K562 (cell line): ENCODE data around the gene C16orf95. TPM values are rescaled to one million over a fixed set of nuclear protein-coding genes. Genes with fewer than 3 reads are reported as not detected.

ENCODE experiments used
- ATAC-seq: fragments of 200-7000 bp; cut with Tn5 transposase; 3 replicates; pipeline ENCODE4 v1.9.1; 2020; ENCODE audit warnings: moderate library complexity
- BruUV-seq: library from RNA; stranded (reverse); fragments of 400-500 nt; replicated peaks from 2 replicates; lab custom pipeline; 2021; lab: Mats Ljungman, UMichigan
- CTCF ChIA-PET: fragments of 300-600 bp; formaldehyde crosslinking; extraction: SDS; loops from one replicate; lab custom pipeline; 2021; ENCODE audit warnings: low intra/inter-chr PET ratio; lab: Yijun Ruan, JAX
- POLR2A ChIA-PET: fragments of 300-600, 350-650 bp; sonication (Branson Sonifier 250); formaldehyde crosslinking; extraction: SDS; loops from one replicate; lab custom pipeline; 2021; ENCODE audit warnings: antibody characterized with exemption, inconsistent platforms; lab: Yijun Ruan, JAX
- DNase-seq, 4 experiments: peaks; one replicate each; pipeline versions ENCODE4 v3.0.0 to v3.0.0-alpha.2; 2011 to 2018; ENCODE audit warnings: low spot score in 3 of 4, mixed read lengths in 3 of 4; ENCODE audit errors: extremely low read depth in 1 of 4
- FAIRE-seq: peaks from 2 replicates; lab custom pipeline; 2011; peaks lifted over from hg19 to GRCh38; lab: Jason Lieb, UNC
- H2AFZ ChIP-seq: 2 replicates; pipeline ENCODE4 v1.6.0; 2011; ENCODE audit warnings: low read depth, low read length, control low read depth, inconsistent platforms
- H3K27ac ChIP-seq: fragments of 200-600 bp; 3 replicates; pipeline ENCODE4 v1.8.0; 2011; ENCODE audit warnings: low read depth, mild to moderate bottlenecking, control low read depth, inconsistent platforms, low read length, moderate library complexity, mixed read lengths; ENCODE audit errors: extremely low read depth
- H3K27me3 ChIP-seq, 2 experiments: fragments of 300-600 bp in 1 of 2; 2 replicates in 1 of 2; 3 replicates in 1 of 2; pipeline versions ENCODE4 v1.6.0 to v1.8.0; 2011; ENCODE audit warnings: inconsistent platforms in 2 of 2, low read length in 2 of 2, mild to moderate bottlenecking in 1 of 2, mixed read lengths in 1 of 2, moderate library complexity in 1 of 2; ENCODE audit not compliant: control insufficient read depth in 2 of 2, insufficient read depth in 2 of 2
- H3K36me3 ChIP-seq: fragments of 300-600 bp; 3 replicates; pipeline ENCODE4 v1.8.0; 2011; ENCODE audit warnings: mild to moderate bottlenecking, low read length, inconsistent platforms; ENCODE audit not compliant: control insufficient read depth, insufficient read depth
- H3K4me1 ChIP-seq, 2 experiments: fragments of 200-600 bp in 1 of 2; replicated peaks in 1 of 2; 2 replicates in 1 of 2; 3 replicates in 1 of 2; pipeline versions ENCODE4 v1.5.1 to v1.8.0; 2011; ENCODE audit warnings: inconsistent platforms in 2 of 2, low read length in 2 of 2, mild to moderate bottlenecking in 1 of 2, mixed read lengths in 1 of 2, moderate library complexity in 1 of 2; ENCODE audit not compliant: control insufficient read depth in 2 of 2, insufficient read depth in 2 of 2
- H3K4me2 ChIP-seq: 2 replicates; pipeline ENCODE4 v1.6.1; 2011; ENCODE audit warnings: low read length, control low read depth, inconsistent platforms, mixed read lengths; ENCODE audit not compliant: insufficient read depth
- H3K4me3 ChIP-seq: fragments of 200-600 bp; sonication (generic), shearing (Covaris generic); 2 replicates; pipeline ENCODE4 v1.5.1; 2016; ENCODE audit warnings: control low read depth, inconsistent platforms
- H3K79me2 ChIP-seq: fragments of 200-600 bp; 3 replicates; pipeline ENCODE4 v1.8.0; 2011; ENCODE audit warnings: low read length, inconsistent platforms; ENCODE audit not compliant: control insufficient read depth, insufficient read depth
- H3K9ac ChIP-seq, 2 experiments: 2 replicates each; pipeline versions ENCODE4 v1.6.0 to v1.6.1; 2011; ENCODE audit warnings: low read depth in 2 of 2, low read length in 2 of 2, control low read depth in 1 of 2, inconsistent platforms in 1 of 2, mild to moderate bottlenecking in 1 of 2, mixed read lengths in 1 of 2; ENCODE audit not compliant: insufficient read depth in 1 of 2
- H3K9me1 ChIP-seq: one replicate; pipeline ENCODE4 v1.6.0; 2011; ENCODE audit warnings: inconsistent platforms, mild to moderate bottlenecking, low read length, moderate library complexity; ENCODE audit not compliant: control insufficient read depth, insufficient read depth
- H3K9me3 ChIP-seq: replicated peaks from 2 replicates; pipeline ENCODE4 v1.5.1; 2011; ENCODE audit warnings: low read depth, low read length, inconsistent platforms; ENCODE audit not compliant: control insufficient read depth, insufficient read depth
- H4K20me1 ChIP-seq: replicated peaks from 2 replicates; pipeline ENCODE4 v1.6.1; 2011; ENCODE audit warnings: low read length, inconsistent platforms, mixed read lengths; ENCODE audit not compliant: control insufficient read depth, insufficient read depth
- CC2D1A ChIP-seq: fragments of 450-650 bp; IDR thresholded peaks from 2 replicates; pipeline ENCODE4 v1.6.1; 2017; ENCODE audit warnings: mild to moderate bottlenecking
- HMG20B ChIP-seq: fragments of 250-450 bp; sonication (Bioruptor Pico); IDR thresholded peaks from 2 replicates; pipeline ENCODE4 v1.5.0; 2021; ENCODE audit warnings: mild to moderate bottlenecking
- HMGXB4 ChIP-seq: sonication (generic); formaldehyde crosslinking; IDR thresholded peaks from 2 replicates; pipeline ENCODE4 v1.8.1; 2023; ENCODE audit warnings: mild to moderate bottlenecking, missing genetic modification reagents
- POLR2H ChIP-seq: IDR thresholded peaks from 2 replicates; pipeline ENCODE4 v1.6.1; 2016; ENCODE audit warnings: missing genetic modification characterization, low read depth, mild to moderate bottlenecking, control low read depth, missing compliant biosample characterization, moderate library complexity
- RBBP5 ChIP-seq: fragments of 200-600 bp; sonication (generic); IDR thresholded peaks from 2 replicates; pipeline ENCODE4 v1.6.1; 2012; ENCODE audit warnings: borderline replicate concordance, mild to moderate bottlenecking, low read length, control low read depth, inconsistent platforms; ENCODE audit not compliant: insufficient read depth, poor library complexity, severe bottlenecking
- WGBS: fragments of 100-300 bp; shearing (Covaris generic); methylation state at CpG from one replicate; pipeline ENCODE4 v1.1.6; 2016; ENCODE audit warnings: low coverage, mixed read lengths; ENCODE audit not compliant: insufficient coverage; ENCODE audit errors: missing lambda C conversion rate; 5-methylcytosine and 5-hydroxymethylcytosine counted together
- in situ Hi-C: fragments of 300-500 bp; cut with MboI; formaldehyde crosslinking; loops from 4 replicates; pipeline ENCODE4 v1.15.0; 2018; ENCODE audit warnings: inconsistent platforms, mixed read lengths
- intact Hi-C: fragments of 100-400 bp; cut with micrococcal nuclease; formaldehyde crosslinking; loops from 2 replicates; pipeline ENCODE4 v1.14.2; 2022
- polyA plus RNA-seq, 8 experiments: library from polyadenylated mRNA; depleted of rRNA in 4 of 8; stranded (reverse) in 5 of 8; unstranded in 3 of 8; fragments of >200 nt; fragmentation: Nextera tagmentation in 2 of 8; fragmentation: Illumina TruSeq in 1 of 8; extraction: Ambion mirVana in 2 of 8; extraction: Trizol in 1 of 8; gene quantifications; 2 replicates each; pipeline versions ENCODE4 v1.2.1 to v1.2.3, GENCODE V29; 2011 to 2014; ENCODE audit warnings: inconsistent platforms in 1 of 8, missing spikeins in 1 of 8
- total RNA-seq, 7 experiments: library from RNA; depleted of rRNA in 6 of 7; stranded (reverse); fragments of >200 nt in 6 of 7; fragmentation: Illumina TruSeq in 2 of 7; extraction: Trizol in 2 of 7; gene quantifications; 2 replicates each; pipeline versions ENCODE4 v1.2.1 to v1.2.3, GENCODE V29; 2011 to 2021; ENCODE audit warnings: low replicate concordance in 1 of 7

Gene C16orf95
- total and polyA plus RNA-seq, 9 of the 15 experiments (the other 6 are each of a cell fraction or from before 2014, with no cell fraction given): 6.5 to 20.5 (median 9.4) TPM

- Histone ChIP-seq H3K9ac (peak overlapping the region in 1 of 2 experiments; percentile 81; a peak in 2 of 4 replicates), H3K9me1 (no peaks in the 10 kb centered on the region), H3K4me3 (no peak overlapping the region), H3K27ac (peak overlapping the region; percentile 84; the same call in 2 of the 3 replicates), H4K20me1 (no peaks in the 10 kb centered on the region), H3K4me2 (peak overlapping the region; percentile 93; the same call in 1 of the 2 replicates), H3K9me3 (peaks cover 6% of the 10 kb centered on the region), H3K79me2 (peaks cover 22% of the 10 kb centered on the region), H2AFZ (peak overlapping the region; percentile 95), H3K4me1 (peaks cover 39 to 47% of the 10 kb centered on the region in 2 experiments), H3K27me3 (no peaks in the 10 kb centered on the region), H3K36me3 (peaks cover 11% of the 10 kb centered on the region; the same call in 1 of the 3 replicates)
- DNase-seq (no peak), FAIRE-seq (no peak), ATAC-seq (no peak)
- BruUV-seq: no TSS peak
- in situ Hi-C loops: no loop called here
- CTCF ChIA-PET: no interaction called here
- 60% methylated on average over 3 of the region's 3 CpGs for WGBS
- POLR2A ChIA-PET: interaction anchor here (0.9 to 4.5 kb wide), 3 partner anchors 10 to 596 kb away, joined by 4 to 42 read pairs (median 16); partner anchors contain the start of gene C16orf95
- intact Hi-C loops: no loop called here
- TF ChIP-seq CC2D1A (no peak), POLR2H (tag) (0 out of 2 replicates have a peak, but pooled peaks have one; percentile 41), HMGXB4 (CRISPR knock-in tag) (no peak), RBBP5 (no peak), HMG20B (CRISPR knock-in tag) (no peak)
Observed at GRCh38 chr16:87306516-87306915, 10.7 kb downstream of the C16orf95 start.
